ENCODE results near the gene SOX15.

Gene SOX15

DNA sequence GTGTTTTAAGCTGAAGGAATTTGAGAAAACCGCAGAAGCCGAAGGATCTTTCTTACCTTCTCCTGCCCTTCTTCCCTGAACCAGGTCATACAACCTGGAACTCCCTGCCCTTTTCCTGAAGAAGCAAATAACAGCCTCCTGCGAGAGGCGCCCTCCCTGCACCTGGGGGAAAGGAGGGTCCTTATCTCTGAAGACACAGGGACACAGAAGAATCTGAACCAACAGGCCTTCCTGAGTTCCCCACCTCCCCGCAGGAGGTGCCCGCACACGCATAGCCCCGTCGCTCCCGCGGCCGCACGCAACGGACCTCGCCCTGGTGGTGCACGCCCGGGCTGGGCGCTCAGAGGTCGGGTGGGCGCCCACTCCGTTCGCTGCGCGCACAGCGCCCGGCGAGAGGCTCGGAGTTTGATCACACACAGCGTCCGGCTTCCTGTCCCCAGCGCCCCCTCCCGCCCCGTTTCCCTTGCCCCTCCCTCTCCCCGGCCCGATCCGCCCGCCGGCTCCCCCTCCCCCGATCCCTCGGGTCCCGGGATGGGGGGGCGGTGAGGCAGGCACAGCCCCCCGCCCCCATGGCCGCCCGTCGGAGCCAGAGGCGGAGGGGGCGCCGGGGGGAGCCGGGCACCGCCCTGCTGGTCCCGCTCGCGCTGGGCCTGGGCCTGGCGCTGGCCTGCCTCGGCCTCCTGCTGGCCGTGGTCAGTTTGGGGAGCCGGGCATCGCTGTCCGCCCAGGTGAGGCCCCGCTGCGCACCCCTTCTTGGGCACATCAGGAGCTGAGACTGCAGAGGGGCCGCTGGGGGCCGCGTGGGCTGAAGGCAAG, 41.1 kb downstream of the SOX15 start, which contains the start of gene TNFSF12 (continued):
- TF ChIP-seq, protein P1, sequence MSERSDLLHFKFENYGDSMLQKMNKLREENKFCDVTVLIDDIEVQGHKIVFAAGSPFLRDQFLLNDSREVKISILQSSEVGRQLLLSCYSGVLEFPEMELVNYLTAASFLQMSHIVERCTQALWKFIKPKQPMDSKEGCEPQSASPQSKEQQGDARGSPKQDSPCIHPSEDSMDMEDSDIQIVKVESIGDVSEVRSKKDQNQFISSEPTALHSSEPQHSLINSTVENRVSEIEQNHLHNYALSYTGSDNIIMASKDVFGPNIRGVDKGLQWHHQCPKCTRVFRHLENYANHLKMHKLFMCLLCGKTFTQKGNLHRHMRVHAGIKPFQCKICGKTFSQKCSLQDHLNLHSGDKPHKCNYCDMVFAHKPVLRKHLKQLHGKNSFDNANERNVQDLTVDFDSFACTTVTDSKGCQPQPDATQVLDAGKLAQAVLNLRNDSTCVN (tag by site-specific recombination; optimal IDR thresholded peaks at IDR 0.05), result peak; percentile 69
- no peak for TF ChIP-seq ZNF610 (tag by site-specific recombination; IDR thresholded peaks at IDR 0.05; ENCODE audit: borderline replicate concordance)
- no peak for TF ChIP-seq HOXA7 (CRISPR knock-in tag; IDR thresholded peaks at IDR 0.05; ENCODE audit: borderline replicate concordance)
- no peak for TF ChIP-seq ZNF169 (tag by site-specific recombination; IDR thresholded peaks at IDR 0.05)
- TF ChIP-seq, protein P2, sequence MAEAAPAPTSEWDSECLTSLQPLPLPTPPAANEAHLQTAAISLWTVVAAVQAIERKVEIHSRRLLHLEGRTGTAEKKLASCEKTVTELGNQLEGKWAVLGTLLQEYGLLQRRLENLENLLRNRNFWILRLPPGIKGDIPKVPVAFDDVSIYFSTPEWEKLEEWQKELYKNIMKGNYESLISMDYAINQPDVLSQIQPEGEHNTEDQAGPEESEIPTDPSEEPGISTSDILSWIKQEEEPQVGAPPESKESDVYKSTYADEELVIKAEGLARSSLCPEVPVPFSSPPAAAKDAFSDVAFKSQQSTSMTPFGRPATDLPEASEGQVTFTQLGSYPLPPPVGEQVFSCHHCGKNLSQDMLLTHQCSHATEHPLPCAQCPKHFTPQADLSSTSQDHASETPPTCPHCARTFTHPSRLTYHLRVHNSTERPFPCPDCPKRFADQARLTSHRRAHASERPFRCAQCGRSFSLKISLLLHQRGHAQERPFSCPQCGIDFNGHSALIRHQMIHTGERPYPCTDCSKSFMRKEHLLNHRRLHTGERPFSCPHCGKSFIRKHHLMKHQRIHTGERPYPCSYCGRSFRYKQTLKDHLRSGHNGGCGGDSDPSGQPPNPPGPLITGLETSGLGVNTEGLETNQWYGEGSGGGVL (tag by site-specific recombination; IDR thresholded peaks at IDR 0.05), result no peak
- TF ChIP-seq FEZF1 (tag by site-specific recombination; IDR thresholded peaks at IDR 0.05), result no peak
- no peak for TF ChIP-seq ZNF514 (tag by site-specific recombination; IDR thresholded peaks at IDR 0.05)
- peak; percentile 94 for TF ChIP-seq ZBTB8A (tag by site-specific recombination; IDR thresholded peaks at IDR 0.05)
- TF ChIP-seq ZNF658 (tag by site-specific recombination; IDR thresholded peaks at IDR 0.05), result no peak
- TF ChIP-seq ZNF202 (tag by site-specific recombination; IDR thresholded peaks at IDR 0.05; ENCODE audit: borderline replicate concordance), result no peak
- TF ChIP-seq, protein P3, sequence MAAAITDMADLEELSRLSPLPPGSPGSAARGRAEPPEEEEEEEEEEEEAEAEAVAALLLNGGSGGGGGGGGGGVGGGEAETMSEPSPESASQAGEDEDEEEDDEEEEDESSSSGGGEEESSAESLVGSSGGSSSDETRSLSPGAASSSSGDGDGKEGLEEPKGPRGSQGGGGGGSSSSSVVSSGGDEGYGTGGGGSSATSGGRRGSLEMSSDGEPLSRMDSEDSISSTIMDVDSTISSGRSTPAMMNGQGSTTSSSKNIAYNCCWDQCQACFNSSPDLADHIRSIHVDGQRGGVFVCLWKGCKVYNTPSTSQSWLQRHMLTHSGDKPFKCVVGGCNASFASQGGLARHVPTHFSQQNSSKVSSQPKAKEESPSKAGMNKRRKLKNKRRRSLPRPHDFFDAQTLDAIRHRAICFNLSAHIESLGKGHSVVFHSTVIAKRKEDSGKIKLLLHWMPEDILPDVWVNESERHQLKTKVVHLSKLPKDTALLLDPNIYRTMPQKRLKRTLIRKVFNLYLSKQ (tag by site-specific recombination; IDR thresholded peaks at IDR 0.05; ENCODE audit: borderline replicate concordance), result no peak
- TF ChIP-seq, protein P4, sequence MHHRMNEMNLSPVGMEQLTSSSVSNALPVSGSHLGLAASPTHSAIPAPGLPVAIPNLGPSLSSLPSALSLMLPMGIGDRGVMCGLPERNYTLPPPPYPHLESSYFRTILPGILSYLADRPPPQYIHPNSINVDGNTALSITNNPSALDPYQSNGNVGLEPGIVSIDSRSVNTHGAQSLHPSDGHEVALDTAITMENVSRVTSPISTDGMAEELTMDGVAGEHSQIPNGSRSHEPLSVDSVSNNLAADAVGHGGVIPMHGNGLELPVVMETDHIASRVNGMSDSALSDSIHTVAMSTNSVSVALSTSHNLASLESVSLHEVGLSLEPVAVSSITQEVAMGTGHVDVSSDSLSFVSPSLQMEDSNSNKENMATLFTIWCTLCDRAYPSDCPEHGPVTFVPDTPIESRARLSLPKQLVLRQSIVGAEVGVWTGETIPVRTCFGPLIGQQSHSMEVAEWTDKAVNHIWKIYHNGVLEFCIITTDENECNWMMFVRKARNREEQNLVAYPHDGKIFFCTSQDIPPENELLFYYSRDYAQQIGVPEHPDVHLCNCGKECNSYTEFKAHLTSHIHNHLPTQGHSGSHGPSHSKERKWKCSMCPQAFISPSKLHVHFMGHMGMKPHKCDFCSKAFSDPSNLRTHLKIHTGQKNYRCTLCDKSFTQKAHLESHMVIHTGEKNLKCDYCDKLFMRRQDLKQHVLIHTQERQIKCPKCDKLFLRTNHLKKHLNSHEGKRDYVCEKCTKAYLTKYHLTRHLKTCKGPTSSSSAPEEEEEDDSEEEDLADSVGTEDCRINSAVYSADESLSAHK (tag by site-specific recombination; IDR thresholded peaks at IDR 0.05), result no peak
- no peak for TF ChIP-seq OSR2 (tag by site-specific recombination; IDR thresholded peaks at IDR 0.05)
- peak; percentile 49; the same call in 1 of the 2 replicates for TF ChIP-seq ZNF561 (tag by site-specific recombination; IDR thresholded peaks at IDR 0.05; ENCODE audit: borderline replicate concordance)

DNA sequence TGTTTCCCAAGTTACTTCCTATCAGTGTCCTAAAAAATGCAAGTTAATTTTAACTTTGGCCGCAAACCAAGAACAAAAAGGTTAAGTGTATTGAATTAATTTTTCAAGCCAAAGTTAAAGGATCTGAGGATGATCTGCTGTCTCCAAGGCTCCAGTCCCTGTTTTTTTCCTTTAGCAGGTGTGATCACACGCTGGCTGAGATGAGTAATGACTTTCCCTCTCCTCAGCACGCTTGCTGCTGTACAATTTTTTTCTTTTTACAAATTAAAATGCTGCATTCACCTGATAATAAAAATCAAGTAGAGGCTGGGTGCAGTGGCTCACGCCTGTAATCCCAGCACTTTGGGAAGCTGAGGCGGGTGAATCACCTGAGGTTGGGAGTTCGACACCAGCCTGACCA, 45.0 kb downstream of the SOX15 start:
- H3K36me3 ChIP-seq (ENCODE audit: control insufficient read depth in 2 of 2, insufficient read depth in 1 of 2, low read length in 2 of 2), result no peaks in the 10 kb centered on the region
- CTCF ChIA-PET, result interaction anchor here (1.1 to 6.2 kb wide), 3 partner anchors 16 to 21 kb away, joined by 4 to 60 read pairs (median 18); partner anchors contain the start of gene SENP3
- no peak overlapping the region for H3K4me3 ChIP-seq (ENCODE audit: low read depth, low read length)
- H3K27ac ChIP-seq (ENCODE audit: extremely low read depth, low read depth, low read length), result no peak overlapping the region
- no peaks in the 10 kb centered on the region for H3K9me3 ChIP-seq (ENCODE audit: control insufficient read depth, insufficient read depth, low read depth, low read length)
- peaks cover 3% of the 10 kb centered on the region; the same call in 1 of the 2 replicates for H3K4me1 ChIP-seq (ENCODE audit: control insufficient read depth, insufficient read depth, low read length)
- POLR2A ChIA-PET, result no interaction called here
- TF ChIP-seq ZFP69B (tag by site-specific recombination; IDR thresholded peaks at IDR 0.05) (no peak), ZNF677 (tag by site-specific recombination; IDR thresholded peaks at IDR 0.05) (no peak), ZNF629 (tag by site-specific recombination; IDR thresholded peaks at IDR 0.05) (no peak), ZNF311 (tag by site-specific recombination; IDR thresholded peaks at IDR 0.05; ENCODE audit: borderline replicate concordance) (no peak), ZNF112 (tag by site-specific recombination; IDR thresholded peaks at IDR 0.05) (no peak)
- TF ChIP-seq, protein P5, sequence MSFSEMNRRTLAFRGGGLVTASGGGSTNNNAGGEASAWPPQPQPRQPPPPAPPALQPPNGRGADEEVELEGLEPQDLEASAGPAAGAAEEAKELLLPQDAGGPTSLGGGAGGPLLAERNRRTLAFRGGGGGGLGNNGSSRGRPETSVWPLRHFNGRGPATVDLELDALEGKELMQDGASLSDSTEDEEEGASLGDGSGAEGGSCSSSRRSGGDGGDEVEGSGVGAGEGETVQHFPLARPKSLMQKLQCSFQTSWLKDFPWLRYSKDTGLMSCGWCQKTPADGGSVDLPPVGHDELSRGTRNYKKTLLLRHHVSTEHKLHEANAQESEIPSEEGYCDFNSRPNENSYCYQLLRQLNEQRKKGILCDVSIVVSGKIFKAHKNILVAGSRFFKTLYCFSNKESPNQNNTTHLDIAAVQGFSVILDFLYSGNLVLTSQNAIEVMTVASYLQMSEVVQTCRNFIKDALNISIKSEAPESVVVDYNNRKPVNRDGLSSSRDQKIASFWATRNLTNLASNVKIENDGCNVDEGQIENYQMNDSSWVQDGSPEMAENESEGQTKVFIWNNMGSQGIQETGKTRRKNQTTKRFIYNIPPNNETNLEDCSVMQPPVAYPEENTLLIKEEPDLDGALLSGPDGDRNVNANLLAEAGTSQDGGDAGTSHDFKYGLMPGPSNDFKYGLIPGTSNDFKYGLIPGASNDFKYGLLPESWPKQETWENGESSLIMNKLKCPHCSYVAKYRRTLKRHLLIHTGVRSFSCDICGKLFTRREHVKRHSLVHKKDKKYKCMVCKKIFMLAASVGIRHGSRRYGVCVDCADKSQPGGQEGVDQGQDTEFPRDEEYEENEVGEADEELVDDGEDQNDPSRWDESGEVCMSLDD (tag by site-specific recombination; IDR thresholded peaks at IDR 0.05), result no peak
- TF ChIP-seq, protein P6, sequence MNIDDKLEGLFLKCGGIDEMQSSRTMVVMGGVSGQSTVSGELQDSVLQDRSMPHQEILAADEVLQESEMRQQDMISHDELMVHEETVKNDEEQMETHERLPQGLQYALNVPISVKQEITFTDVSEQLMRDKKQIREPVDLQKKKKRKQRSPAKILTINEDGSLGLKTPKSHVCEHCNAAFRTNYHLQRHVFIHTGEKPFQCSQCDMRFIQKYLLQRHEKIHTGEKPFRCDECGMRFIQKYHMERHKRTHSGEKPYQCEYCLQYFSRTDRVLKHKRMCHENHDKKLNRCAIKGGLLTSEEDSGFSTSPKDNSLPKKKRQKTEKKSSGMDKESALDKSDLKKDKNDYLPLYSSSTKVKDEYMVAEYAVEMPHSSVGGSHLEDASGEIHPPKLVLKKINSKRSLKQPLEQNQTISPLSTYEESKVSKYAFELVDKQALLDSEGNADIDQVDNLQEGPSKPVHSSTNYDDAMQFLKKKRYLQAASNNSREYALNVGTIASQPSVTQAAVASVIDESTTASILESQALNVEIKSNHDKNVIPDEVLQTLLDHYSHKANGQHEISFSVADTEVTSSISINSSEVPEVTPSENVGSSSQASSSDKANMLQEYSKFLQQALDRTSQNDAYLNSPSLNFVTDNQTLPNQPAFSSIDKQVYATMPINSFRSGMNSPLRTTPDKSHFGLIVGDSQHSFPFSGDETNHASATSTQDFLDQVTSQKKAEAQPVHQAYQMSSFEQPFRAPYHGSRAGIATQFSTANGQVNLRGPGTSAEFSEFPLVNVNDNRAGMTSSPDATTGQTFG (tag by site-specific recombination; IDR thresholded peaks at IDR 0.05; ENCODE audit: borderline replicate concordance), result no peak
